HG02759 (cell line): ENCODE measurements around the gene NISCH.

Experiments used
- ATAC-seq: cut with Tn5 transposase; IDR thresholded peaks from one replicate; pipeline ENCODE4 v1.9.1; 2021; ENCODE audit warnings: mild to moderate bottlenecking, moderate library complexity; ENCODE audit not compliant: unreplicated experiment

Gene NISCH

GRCh38 chr3:52488746-52489145, 33.3 kb downstream of the NISCH start:
- ATAC-seq = no peak

- ATAC-seq = no peak
These were observed 34.0 kb downstream of the NISCH start for GRCh38 chr3:52489453-52489852.

- no peak for ATAC-seq
These were observed 34.9 kb downstream of the NISCH start for GRCh38 chr3:52490035-52490938.

- ATAC-seq = no peak
These were observed 35.6 kb downstream of the NISCH start for GRCh38 chr3:52490939-52491526.

GRCh38 chr3:52492059-52492458, 36.7 kb downstream of the NISCH start:
- ATAC-seq = no peak

- ATAC-seq = no peak
These were observed 38.0 kb downstream of the NISCH start for GRCh38 chr3:52493232-52494017.

- no peak for ATAC-seq
These were observed 39.0 kb downstream of the NISCH start for GRCh38 chr3:52494445-52494844.

- ATAC-seq = no peak
These were observed 39.6 kb downstream of the NISCH start, which contains the start of gene STAB1 for GRCh38 chr3:52494886-52495495. STAB1 (plus strand) TSS chr3:52495338; CDS start chr3:52495414, 76 bp downstream.

GRCh38 chr3:52495777-52496602, 40.6 kb downstream of the NISCH start:
- no peak for ATAC-seq

- no peak for ATAC-seq
These were observed 43.0 kb downstream of the NISCH start for GRCh38 chr3:52498137-52499054.

GRCh38 chr3:52501046-52501445, 45.6 kb downstream of the NISCH start:
- ATAC-seq = no peak

GRCh38 chr3:52502001-52502400, 46.6 kb downstream of the NISCH start:
- no peak for ATAC-seq

- no peak for ATAC-seq
These were observed 47.5 kb downstream of the NISCH start for GRCh38 chr3:52502808-52503350.

GRCh38 chr3:52503788-52504424, 48.5 kb downstream of the NISCH start:
- no peak for ATAC-seq

GRCh38 chr3:52504977-52505376, 49.6 kb downstream of the NISCH start:
- ATAC-seq = no peak

GRCh38 chr3:52506266-52506966, 51.0 kb downstream of the NISCH start:
- no peak for ATAC-seq

GRCh38 chr3:52507359-52507758, 52.0 kb downstream of the NISCH start:
- no peak for ATAC-seq
